ENCODE data around the gene TFPT.

The TFPT gene

DNA sequence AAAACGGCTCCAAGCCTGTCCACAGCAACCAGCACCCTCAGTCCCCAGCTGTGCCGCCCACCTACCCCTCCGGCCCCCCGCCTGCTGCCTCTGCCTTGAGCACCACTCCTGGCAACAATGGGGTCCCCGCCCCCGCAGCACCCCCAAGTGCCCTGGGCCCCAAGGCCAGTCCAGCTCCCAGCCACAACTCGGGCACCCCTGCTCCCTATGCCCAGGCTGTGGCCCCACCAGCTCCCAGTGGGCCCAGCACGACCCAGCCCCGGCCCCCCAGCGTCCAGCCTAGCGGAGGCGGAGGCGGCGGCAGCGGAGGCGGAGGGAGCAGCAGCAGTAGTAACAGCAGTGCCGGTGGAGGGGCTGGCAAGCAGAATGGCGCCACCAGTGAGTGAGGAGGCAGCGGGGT is 32.7 kb upstream of the TFPT start:
- no peak for DNase-seq

DNA sequence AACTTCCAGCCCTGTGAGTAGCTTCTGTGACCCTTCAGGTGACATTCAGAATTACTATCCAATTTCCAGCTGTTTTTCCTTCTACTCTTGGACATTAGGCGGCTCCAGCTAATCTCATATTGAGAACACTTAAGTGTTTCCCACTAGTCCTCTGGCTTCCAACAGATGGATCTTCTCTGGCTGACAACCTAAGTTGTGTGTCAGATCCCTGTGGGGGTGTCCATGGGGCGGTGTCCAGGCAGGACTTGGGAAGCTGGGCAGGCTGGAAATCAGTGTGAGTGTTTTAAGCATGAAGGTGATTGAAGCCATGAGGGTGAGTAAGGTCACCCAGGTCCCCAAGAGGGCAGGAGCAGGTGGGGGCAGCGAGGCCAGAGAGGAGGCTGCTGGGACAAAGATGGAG is 32.2 kb upstream of the TFPT start:
- no peak for DNase-seq

DNA sequence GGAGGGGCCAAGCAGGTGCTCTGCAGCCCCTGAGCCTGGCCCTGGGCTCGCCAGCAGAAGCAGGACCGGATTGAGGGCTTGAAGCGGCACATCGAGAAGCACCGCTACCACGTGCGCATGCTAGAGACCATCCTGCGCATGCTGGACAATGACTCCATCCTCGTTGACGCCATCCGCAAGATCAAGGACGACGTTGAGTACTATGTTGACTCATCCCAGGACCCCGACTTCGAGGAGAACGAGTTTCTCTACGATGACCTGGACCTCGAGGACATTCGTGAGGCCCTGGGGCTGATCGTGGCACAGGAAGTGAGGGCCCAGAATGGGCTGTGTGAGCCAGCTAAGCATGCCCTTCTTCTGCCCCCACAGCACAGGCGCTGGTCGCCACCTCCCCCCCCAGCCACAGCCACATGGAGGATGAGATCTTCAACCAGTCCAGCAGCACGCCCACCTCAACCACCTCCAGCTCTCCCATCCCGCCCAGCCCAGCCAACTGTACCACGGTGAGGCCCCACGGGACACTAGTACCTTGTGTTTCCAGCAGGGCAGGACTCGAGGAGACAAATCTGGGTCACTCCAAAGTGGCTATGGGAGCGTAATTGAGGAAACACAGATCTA is 30.2 kb upstream of the TFPT start:
- no peak for DNase-seq

DNA sequence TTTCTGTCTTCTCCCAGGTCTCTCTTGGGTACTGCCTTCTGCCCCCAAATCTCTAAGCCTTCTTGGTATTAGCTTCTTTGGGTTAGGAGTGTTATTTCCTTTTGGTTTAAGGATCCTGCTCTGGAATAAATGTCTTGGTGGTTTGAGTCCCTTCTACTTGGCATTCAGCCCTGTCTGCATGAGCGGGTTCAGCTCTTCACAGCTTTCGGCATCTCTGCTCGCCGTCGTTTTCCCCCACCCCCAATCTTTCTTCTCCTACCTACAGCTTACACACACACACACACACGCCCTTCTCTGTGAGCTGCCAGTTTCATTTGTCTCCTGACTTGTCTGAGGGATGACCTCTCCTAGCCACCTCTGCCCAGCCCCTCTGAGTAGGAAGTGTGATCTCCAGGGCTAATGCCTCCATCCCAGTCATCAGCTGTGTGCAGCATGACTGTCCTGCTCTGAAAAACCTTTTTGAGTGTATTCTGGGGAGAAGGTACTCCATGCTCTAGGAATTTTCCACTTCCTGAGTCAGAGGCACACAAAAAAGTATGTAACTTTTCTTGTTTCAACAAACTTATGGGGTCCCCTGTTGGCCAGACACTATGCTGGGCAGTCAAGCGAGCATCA is 26.8 kb upstream of the TFPT start:
- DNase-seq: no peak

DNA sequence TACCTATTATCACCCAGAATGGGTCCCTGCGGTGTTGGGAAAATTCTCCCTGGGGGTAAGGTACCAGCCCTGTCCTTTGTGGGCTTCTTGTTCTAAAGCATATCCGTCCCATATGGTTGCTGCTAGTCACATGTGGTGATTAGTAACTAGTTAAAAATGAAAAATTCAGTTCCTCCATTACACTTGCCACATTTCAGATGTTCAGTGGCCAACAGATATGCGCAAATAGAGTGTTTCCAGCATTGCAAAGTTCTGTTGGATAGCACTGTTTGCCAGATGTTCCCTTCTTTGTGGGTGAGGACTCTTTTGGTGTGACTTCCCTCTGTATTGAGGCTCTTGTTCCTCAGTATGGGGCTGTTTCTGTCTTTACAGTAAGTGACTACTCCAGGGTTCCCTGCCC is 25.9 kb upstream of the TFPT start:
- no peak for DNase-seq

DNA sequence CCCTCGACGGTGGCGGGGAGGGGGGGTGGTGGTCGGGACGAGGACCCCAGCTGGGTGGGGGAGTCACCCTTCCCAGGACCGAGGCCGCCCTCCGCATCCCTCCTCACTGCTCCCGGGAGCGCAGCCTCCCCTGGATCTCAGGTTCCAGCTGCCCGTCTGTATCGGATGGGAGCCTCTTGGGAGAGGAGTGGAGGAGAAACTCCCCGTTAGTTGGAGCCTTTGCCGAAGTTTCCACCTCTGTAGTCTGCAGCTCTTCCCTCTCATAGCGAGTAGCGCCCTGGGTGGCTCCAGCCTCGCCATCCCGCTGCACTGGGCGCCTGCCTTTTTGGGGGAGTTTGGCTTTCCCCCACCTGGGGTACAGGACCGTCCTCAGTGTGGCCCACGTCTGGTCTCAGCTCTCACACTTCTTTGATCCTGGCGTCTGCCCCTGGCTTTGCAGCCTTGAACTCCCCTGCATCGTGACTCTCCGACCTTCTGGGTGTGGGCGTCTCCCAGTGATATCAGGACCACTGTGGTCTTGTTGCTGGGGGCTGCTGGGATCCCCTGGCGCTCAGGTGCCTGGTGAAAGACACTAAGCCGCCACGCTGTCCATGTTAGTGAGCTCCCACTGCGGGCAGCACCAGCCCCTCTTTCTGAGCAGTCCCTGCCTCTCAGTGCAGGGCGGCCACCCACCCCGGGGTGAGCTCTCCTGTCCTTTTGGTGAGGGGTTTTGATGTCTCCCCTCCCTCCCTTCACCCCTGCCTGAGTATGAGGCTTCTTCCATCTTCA is 23.2 kb upstream of the TFPT start:
- DNase-seq: no peak

DNA sequence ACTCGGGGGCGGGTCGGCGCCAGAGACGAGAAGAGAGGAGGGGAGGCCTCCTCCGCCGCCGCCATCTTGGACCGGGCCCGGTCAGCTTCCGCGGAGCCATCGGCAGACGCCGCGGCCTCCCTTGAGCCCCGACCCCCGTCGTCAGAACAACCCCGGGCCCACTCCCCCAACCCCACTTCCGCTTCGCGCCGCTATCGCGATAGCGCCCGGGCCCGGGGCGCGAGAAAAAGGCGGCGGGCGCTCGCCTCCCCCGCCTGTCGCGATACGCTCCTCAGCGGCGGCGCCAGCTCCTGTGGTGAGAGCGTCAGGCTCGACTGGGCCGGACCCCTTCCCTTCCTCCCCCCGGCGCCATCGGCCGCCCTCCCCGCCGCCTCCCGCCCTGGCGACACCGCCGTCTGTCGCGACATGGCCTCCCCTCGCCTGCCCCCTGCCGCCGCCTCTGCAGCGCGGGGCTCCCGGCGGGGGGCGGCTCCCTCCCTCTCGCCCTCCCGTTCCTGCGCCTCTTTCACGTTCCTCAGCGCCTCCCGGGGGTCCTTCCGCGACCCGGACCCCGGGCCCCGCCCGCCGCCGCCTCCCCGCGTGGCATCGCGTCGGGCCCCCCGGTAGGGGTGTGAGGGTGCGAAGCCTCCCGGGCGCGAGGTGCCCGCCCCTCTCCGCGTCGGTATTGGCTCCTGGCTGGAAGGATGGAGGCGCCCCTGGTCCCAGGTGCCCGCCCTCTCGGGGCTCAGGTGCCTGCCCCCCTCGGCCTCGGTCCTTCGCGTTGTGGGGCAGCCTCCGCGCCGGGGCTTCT is 22.4 kb upstream of the TFPT start, which contains the start of gene CNOT3:
Gene CNOT3, plus strand, starts transcription at position 64 of the 790 bp plus-strand sequence. CDS start 5,217 bp downstream, outside the sequence.
- no peak for DNase-seq

DNA sequence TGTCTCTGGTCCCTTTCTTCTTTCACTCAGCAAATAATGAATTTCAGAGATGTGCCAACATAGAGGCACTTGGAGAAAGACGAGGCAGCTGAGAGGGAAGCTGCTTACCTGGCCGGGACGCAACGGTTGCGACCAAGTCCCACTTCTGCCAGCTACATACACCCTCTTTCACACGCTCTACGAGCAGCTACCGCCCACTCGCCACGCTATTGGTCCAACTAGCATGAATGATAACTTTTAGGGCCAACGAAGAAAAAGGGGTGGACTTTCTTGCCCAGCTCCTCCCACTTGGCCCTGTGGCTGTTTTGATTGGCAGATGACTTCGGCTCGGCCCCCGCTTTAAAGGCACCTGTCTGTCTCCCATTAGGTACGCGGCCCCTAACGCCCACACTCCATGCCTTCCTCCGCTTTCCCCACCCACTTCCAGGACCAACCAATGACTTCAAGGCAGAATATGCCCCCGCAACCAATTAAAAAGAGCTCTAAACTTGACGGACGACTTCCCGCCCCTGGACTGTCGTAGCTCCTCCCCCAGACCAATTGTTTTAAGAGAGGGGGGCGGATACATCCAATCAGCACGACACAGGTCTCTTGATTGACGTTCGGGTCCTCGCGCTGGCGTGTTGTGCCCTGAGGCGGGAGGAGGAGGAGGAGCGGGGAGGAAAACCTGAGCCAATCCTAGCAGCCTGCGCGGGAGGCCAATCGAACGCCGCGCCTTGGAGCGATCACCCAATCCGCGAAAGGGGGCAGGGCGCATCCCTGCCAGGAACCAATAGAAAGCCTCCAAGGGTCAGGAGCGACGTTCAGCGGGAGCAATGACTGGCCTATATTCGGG is 21.6 kb upstream of the TFPT start:
- peak; percentile 100 for DNase-seq

DNA sequence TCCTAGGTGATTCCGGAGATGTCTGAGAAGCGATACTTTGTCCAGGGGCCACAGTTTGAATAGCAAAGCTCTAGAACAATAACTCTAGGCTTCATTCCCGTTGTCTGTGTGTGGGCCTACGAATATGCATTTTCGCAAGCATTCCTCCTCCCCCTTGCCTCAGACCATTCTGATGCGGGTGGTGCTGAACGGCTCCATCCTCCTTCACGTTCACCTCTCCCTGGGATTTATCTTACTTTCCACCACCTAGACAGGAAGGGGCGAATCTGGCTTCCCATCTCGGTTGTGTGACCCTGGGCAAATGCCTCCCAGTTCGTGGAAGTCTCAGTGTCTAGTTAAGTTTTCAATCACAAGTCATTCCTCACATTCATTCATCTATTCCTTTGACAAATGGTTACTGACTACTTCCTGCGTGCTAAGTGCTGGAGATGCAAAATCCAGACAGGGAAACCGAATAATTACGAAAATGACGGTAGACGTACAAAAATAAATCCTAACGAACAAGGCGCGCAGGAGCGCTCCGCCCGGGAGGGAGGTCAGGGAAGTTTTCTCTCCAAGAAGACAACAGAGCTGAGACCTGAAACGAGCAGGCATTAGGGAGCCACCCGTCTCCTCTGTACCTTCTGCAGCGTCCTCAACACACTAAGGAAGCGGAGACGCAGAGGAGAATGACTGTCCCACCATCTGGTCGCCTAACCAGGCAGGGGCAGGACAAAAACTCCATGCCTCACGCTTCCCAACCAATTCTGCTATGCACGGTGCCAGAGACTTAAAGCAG is 20.8 kb upstream of the TFPT start:
- DNase-seq: no peak

DNA sequence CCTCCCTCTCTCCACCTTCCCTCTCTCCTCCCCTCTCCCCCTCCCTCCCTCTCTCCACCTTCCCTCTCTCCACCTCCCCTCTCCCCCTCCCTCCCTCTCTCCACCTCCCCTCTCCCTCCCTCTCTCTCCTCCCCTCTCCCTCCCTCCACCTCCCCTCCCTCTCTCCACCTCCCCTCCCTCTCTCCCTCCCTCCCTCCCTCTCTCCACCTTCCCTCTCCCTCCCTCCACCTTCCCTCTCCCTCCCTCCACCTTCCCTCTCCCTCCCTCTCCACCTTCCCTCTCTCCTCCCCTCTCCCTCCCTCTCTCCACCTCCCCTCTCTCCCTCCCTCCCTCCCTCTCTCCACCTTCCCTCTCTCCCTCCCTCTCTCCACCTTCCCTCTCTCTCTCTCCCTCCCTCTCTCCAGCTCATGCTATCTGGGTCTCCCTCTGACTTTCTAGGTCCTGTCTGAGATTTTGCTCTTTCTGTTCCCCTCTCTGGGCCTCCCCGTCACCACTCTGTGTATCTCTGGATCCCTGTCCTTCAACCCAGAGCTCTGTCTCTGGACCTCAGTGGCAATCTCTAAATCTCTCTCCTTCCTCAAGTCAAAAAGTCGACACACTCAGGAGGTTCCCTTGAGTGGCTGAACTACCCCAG is 18.6 kb upstream of the TFPT start:
- no peak for DNase-seq

DNA sequence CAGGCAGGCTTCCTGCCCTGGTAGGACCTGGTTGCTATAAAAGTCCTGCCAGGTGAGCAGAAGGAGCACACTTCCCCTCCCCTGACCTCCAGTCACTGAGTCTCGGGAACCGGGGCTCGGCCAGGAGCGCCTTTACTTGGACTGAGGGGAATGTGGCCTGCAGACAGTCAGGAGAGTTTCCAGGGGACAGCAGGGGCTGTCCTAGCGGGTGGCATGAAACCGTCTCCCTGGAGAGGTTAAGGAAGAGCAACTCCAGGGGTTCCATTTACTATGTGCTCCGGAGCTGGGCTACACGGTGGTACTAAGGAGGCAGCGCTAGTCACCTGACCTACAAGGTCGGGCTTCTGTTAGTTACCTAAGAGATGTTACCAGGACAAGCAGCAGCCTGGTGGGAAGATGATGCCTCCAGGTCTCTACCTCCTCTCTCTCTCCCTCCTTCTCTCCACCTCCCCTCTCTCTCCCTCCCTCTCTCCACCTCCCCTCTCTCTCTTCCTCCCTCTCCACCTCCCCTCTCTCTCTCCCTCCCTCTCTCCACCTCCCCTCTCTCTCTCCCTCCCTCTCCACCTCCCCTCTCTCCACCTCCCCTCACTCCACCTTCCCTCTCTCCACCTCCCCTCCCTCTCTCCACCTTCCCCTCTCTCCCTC is 18.0 kb upstream of the TFPT start:
- no peak for DNase-seq

DNA sequence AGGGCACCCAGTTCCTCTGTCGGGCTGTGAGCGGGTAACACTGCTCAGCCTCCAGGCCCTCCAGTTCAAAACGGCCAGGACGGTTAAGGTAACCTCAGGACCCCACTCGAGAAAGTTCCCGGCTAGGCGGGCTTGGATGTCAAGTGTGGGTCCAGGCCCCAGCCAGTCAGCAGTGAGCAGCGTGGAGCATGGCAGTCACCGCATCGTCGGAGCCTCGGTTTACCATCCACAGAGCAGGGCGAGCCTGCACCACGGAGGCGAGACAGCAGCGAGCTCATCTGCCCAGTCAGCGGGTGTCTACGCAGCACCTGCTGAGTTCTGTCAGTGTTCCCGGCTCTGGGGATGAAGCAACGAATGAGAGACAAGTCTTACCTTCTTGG is 14.2 kb upstream of the TFPT start:
- DNase-seq: no peak

DNA sequence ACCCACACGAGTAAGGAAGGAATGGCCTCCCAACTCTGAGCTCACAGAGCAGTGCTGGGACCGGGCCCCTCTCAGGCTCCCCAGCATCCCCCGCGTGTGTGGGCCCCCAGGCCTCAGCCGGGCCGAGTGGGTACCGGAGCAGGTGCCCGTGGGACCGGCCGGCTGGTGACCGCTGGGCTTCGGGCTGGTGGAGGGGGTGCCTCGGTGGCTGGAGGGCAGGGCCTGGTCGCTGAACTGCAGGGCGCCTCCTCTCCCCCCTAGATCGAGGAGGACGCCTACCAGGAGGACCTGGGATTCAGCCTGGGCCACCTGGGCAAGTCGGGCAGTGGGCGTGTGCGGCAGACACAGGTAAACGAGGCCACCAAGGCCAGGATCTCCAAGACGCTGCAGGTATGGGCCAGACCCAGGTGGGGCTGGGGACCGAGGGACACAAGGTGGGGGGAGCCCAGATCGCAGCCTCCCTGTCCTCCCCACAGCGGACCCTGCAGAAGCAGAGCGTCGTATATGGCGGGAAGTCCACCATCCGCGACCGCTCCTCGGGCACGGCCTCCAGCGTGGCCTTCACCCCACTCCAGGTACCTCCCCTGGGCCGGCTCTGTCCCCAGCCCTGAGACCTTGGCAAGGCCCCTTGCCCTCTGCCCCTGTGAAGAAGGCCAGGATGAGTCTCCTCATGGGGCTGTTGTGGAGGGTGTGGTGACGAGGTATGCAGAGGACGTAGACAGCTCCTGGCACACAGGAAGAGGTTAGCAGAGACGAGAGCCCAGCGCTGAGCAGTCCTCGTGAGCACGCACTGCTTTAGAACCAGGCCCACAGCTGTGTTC is 13.5 kb upstream of the TFPT start:
- DNase-seq: no peak

DNA sequence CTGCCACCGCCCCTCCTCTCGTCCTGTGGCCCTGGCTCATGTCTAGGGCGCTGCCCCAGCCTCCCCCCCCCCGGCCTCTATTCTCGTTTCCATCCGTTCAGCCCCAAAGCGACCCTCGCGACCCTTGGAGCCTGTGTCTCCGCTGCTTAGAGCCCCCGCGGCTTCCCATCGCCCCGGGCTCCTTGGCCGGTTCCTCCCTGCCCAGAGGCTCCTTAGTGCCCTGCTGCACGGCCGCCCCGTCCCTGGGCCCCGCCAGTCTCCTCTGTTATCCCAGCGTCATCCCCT is 12.9 kb upstream of the TFPT start:
- no peak for DNase-seq

DNA sequence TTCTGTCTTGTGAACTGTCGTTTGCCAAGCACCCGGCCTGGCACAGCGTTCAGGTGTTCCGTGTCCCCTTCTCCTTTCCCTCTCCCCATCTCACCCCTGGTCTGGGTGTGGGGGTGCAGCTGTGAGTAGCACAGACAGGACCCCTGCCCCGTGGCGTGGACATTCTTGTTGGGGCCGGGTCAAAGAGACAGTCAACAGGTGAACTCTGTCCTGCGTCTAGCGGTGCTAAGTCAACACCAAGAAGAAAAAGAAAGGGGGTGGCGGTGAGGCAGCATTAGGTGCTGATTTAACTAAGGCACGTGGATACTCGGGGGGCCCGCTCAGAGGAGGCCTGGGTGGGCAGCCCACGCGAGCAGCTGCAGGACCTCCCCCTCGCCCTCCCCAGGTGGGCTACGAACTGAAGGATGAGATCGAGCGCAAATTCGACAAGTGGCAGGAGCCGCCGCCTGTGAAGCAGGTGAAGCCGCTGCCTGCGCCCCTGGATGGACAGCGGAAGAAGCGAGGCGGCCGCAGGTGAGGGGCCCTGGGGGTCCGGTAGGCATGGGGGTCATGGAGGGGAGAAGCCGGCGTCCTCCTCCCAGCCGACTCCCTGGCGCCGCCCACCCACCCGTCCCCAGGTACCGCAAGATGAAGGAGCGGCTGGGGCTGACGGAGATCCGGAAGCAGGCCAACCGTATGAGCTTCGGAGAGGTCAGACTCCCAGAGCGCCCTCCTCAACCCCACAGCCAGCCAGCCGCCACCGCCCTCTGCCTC is 12.4 kb upstream of the TFPT start:
- DNase-seq: no peak

DNA sequence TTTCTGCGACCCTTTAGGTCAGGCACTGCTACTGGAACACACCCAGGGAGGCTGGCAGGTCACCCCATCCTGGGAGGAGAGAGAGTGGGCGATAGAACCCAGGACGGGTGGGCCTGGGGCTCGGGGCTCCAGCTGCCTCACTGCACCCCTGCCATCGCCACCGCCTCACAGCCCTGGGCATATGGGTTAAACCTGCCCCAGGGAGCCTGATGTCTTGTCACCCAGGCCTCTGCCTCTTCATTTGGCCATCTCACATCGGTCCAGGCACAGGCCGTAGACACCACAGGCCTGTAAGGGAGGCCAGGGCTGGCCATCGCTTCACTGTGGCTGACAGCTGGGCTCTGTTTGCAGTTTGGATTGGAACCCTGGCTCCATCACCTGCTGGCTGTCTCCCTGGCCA is 10.3 kb upstream of the TFPT start:
- no peak for DNase-seq

DNA sequence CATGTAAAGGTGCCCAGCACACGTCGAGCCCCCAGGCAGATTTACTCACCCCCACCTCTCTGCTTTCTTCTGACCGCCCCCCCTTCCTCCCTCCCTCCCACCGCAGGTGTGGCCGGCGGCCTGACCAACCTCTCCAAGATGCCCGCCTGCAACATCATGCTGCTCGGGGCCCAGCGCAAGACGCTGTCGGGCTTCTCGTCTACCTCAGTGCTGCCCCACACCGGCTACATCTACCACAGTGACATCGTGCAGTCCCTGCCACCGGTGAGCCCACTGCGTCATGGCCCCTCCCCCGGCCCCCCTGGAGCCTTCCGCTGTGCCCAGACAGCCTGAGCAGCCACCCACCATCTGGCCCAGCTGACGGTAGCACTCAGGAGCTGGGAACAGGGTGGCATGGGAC is 8.9 kb upstream of the TFPT start:
- no peak for DNase-seq

DNA sequence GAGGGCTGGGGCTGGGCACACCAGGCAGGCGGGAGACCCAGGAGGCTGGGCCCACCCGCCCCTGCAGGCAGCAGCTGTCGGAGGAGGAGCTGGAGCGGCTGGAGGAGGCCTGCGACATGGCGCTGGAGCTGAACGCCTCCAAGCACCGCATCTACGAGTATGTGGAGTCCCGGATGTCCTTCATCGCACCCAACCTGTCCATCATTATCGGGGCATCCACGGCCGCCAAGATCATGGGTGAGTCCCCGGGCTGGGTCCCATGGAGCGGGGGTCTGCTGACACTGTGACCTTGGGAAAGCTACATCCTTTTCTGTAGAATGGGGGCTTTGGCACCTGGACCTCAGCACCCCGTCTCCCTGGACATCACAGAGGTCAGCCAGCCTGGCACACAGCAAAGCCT is 8.2 kb upstream of the TFPT start:
- DNase-seq: no peak

DNA sequence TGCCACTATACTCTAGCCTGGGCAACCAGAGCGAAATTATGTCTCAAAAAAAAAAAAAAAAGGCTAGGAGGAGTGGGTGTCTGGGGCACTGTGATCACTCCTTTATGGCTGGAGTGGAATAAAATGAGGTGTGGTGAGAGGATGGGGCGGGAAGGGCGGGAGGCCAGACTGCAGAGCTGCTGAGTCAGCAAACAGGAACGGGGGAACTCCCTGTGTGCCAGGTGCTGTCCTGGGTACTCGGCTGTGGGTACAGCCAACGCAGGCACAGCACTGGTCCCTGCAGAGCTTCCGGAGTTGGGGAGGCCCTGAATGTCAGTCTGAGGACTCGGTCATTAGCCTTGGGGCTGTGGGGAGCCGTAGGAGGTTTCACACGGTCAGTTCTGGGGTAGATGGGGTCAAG is 5.8 kb upstream of the TFPT start:
- DNase-seq: no peak
